Heart left ventricle (tissue), 16 donors: Measurements from ENCODE around the gene FYB2. TPM values are rescaled to one million over a fixed set of nuclear protein-coding genes. Genes with fewer than 3 reads are reported as not detected.

Experiments used
- ATAC-seq, 4 donors: fragments of 200-7000 bp; cut with Tn5 transposase; one replicate each; pipeline ENCODE4 v1.9.1; 2020 to 2022; ENCODE audit warnings: moderate library complexity in 4 of 4, mild to moderate bottlenecking in 3 of 4, moderate number of reproducible peaks in 1 of 4
- DNase-seq, 5 donors: peaks; one replicate each; pipeline ENCODE4 v3.0.0-alpha.2; 2020
- H3K27ac ChIP-seq, 12 donors: fragments of 200-600 bp; sonication (generic) in 4 of 12; one replicate each; pipeline versions ENCODE4 v1.5.0 to v1.8.0; 2016 to 2022; ENCODE audit warnings: mild to moderate bottlenecking in 2 of 12
- H3K27me3 ChIP-seq, 9 donors: fragments of 200-600 bp; sonication (generic) in 2 of 9; one replicate each; pipeline versions ENCODE4 v1.5.1 to v1.8.0; 2016 to 2022; ENCODE audit warnings: mild to moderate bottlenecking in 3 of 9
- H3K36me3 ChIP-seq, 9 donors: fragments of 200-600 bp; sonication (generic) in 2 of 9; one replicate each; pipeline versions ENCODE4 v1.5.0 to v1.8.0; 2018 to 2022; ENCODE audit warnings: mild to moderate bottlenecking in 2 of 9
- H3K4me1 ChIP-seq, 12 donors: fragments of 200-600 bp; sonication (generic) in 4 of 12; one replicate each; pipeline versions ENCODE4 v1.5.0 to v1.8.0; 2016 to 2022; ENCODE audit warnings: mild to moderate bottlenecking in 3 of 12
- H3K4me3 ChIP-seq, 12 donors: fragments of 200-600 bp; sonication (generic) in 4 of 12; one replicate each; pipeline versions ENCODE4 v1.5.0 to v1.8.0; 2017 to 2022; ENCODE audit warnings: mild to moderate bottlenecking in 9 of 12, moderate library complexity in 4 of 12
- H3K9me3 ChIP-seq, 12 donors: fragments of 200-600 bp; sonication (generic) in 4 of 12; one replicate each; pipeline versions ENCODE4 v1.5.0 to v1.8.0; 2016 to 2022; ENCODE audit warnings: mild to moderate bottlenecking in 1 of 12
- POLR2A ChIP-seq, 2 donors: fragments of 450-650 bp; IDR thresholded peaks; one replicate each; pipeline ENCODE4 v1.6.1; 2017; ENCODE audit warnings: antibody characterized with exemption in 2 of 2, mild to moderate bottlenecking in 2 of 2, moderate library complexity in 2 of 2
- WGBS, 4 donors: extraction: QIAGEN DNeasy Blood & Tissue Kit in 2 of 4; methylation state at CpG; one replicate each; pipeline versions ENCODE4 v1.1.5 to v1.1.7; 2013 to 2018; 5-methylcytosine and 5-hydroxymethylcytosine counted together
- intact Hi-C, 10 donors: fragments of 100-400 bp; cut with DNase I; formaldehyde crosslinking; loops; one replicate each; pipeline versions ENCODE4 v1.11.1 to v1.14.2; 2022
- polyA plus RNA-seq, 2 donors: library from polyadenylated mRNA; stranded (reverse); fragments of 200-250 nt; gene quantifications; one replicate each; pipeline ENCODE4 v1.2.3, GENCODE V29; 2013
- total RNA-seq, 9 donors: library from RNA; depleted of rRNA in 2 of 9; stranded (reverse); fragments of >200 nt in 2 of 9; fragmentation: NEBNext Ultra II Directional in 3 of 9; extraction: Animal tissue kit (Norgen Biotek cat#: 25700) in 3 of 9; gene quantifications; one replicate each; pipeline versions ENCODE4 v1.1.0 to v1.2.4, GENCODE V29; 2016 to 2023
- TF ChIP-seq, protein P1 (sequence below), 12 donors: fragments of 200-600 bp; sonication (generic) in 4 of 12; IDR thresholded peaks; one replicate each; pipeline versions ENCODE4 v1.5.0 to v1.8.0; 2018 to 2022; ENCODE audit warnings: antibody characterized with exemption in 12 of 12, mild to moderate bottlenecking in 5 of 12
- donor health status: ischemic (EF 13 %, LVEDD 7.1; RV severe dilation, severe dysfunction).
- donor health status: healthy with polysubstance abuse.
- donor health status: DM: no; HTN: yes; CAD: no.
- donor health status: DM: no; HTN: no; CAD: no.
- donor health status: ischemic (EF 25% LVEDD 6.9; RV normal size, moderate dysfunction).
- donor health status: ischemic (EF 25% LVEDD 5.7; RV mildly dilated, moderate dysfunction).
- donor health status: healthy.
- donor health status: DM: yes; HTN: yes; CAD: no.
- donor health status: ischemic (EF 35%, LVEDD 5.7; RV mildly dilated, moderate dysfunction).
- donor health status: nonischemic (EF 11% LVEDD 7.7; RV severe dilation, severe dysfunction).
- donor health status: DM: yes; HTN: yes; CAD: no.
- donor health status: PGD.
- donor health status: ischemic (EF 29% LVEDD 5.4; RV normal size, mild dysfunction).
- donor health status: nonischemic (EF 23%, LVEDD 6.1; RV moderate dilation, normal function).

FYB2 gene
- total and polyA plus RNA-seq, 11 donors = 0.15 to 46.3 (median 9.1) TPM

DNA sequence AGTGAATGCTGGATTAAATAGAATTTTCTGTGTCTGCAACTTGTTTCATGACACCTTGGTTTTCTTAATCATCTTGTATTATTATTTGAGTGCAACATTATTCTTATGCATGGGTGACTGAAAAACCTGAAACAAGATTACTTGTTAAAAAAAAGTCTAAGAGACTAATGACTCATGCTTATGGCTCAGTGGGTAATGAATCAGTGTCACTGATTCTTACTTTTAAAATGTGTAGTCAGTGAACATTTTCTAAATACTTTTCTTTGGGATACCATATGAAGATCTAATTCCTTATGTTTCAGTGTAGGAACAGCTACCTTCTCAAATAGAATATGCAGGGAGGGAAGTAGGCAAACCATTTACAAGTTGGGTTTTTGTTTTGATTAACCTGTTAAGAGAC, 108.6 kb downstream of the FYB2 start:
- intact Hi-C loops = loop anchor here in 4 of 10 donors (2.0 to 10.0 kb wide), 5 partner anchors 66 to 1426 kb away; partner anchors contain the start of gene PRKAA2 (in 2 of the 4)
- no peak overlapping the region for H3K4me3 ChIP-seq
- H3K27me3 ChIP-seq = no peaks in the 10 kb centered on the region
- ATAC-seq (no peak), DNase-seq (no peak)
- no peak overlapping the region for H3K27ac ChIP-seq
- H3K9me3 ChIP-seq = no peaks in the 10 kb centered on the region
- H3K36me3 ChIP-seq = peaks cover 0 to 31% (median 7%) of the 10 kb centered on the region in 9 donors
- peaks cover 0 to 18% (median 0%) of the 10 kb centered on the region in 12 donors for H3K4me1 ChIP-seq
- TF ChIP-seq, protein P1, sequence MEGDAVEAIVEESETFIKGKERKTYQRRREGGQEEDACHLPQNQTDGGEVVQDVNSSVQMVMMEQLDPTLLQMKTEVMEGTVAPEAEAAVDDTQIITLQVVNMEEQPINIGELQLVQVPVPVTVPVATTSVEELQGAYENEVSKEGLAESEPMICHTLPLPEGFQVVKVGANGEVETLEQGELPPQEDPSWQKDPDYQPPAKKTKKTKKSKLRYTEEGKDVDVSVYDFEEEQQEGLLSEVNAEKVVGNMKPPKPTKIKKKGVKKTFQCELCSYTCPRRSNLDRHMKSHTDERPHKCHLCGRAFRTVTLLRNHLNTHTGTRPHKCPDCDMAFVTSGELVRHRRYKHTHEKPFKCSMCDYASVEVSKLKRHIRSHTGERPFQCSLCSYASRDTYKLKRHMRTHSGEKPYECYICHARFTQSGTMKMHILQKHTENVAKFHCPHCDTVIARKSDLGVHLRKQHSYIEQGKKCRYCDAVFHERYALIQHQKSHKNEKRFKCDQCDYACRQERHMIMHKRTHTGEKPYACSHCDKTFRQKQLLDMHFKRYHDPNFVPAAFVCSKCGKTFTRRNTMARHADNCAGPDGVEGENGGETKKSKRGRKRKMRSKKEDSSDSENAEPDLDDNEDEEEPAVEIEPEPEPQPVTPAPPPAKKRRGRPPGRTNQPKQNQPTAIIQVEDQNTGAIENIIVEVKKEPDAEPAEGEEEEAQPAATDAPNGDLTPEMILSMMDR (IDR thresholded peaks at IDR 0.05) = no peak
- TF ChIP-seq POLR2A (IDR thresholded peaks at IDR 0.05) = no peak

- H3K4me1 ChIP-seq = peaks cover 0 to 18% (median 0%) of the 10 kb centered on the region in 12 donors
- no peaks in the 10 kb centered on the region for H3K27me3 ChIP-seq
- DNase-seq (no peak), ATAC-seq (peak in 3 of 4 donors; percentile 40 to 46 (median 41))
- no peak overlapping the region for H3K4me3 ChIP-seq
- WGBS, 4 donors = 29 to 43% (median 38%) methylated on average over 2 of the region's 2 CpGs
- H3K27ac ChIP-seq = no peak overlapping the region
- TF ChIP-seq, protein P1 (IDR thresholded peaks at IDR 0.05) = no peak
- TF ChIP-seq POLR2A (IDR thresholded peaks at IDR 0.05) = no peak
- intact Hi-C loops = loop anchor here (2.0 to 10.0 kb wide), 9 partner anchors 65 to 1555 kb away; partner anchors contain the start of gene PRKAA2 (in 3 of the 10)
- H3K36me3 ChIP-seq = peaks cover 0 to 36% (median 7%) of the 10 kb centered on the region in 9 donors
- no peaks in the 10 kb centered on the region for H3K9me3 ChIP-seq
Measured at GRCh38 chr1:56709995-56710394, 109.2 kb downstream of the FYB2 start.

DNA sequence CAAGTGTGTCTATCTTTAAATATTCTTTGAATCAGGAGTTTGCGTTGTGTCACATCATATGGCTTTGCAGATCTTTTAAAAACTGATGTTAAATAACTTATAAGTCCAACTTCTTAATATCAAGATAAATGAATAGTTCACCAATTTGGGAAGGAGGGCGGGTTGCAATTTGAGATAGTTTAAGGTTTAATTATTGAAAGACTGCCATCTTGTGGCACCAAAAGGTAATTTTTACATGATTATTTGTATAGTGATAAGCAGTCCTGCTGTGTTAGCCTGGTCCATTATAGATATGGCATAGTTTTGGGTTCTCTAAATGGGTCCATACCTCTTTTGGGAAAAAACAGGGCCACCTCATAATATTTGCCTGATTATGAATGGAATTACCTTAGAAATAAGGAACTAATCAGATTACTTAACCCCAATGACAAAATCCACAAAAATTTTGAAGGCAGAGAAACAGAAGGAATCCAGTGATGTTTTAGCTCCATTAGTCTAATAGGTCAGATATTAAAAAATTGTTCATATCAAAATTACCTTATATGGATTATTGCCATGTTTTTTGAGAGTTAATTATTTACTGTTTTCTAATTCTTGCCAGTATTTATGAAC, 109.8 kb downstream of the FYB2 start:
- H3K9me3 ChIP-seq = no peaks in the 10 kb centered on the region
- H3K4me1 ChIP-seq = peaks cover 0 to 18% (median 0%) of the 10 kb centered on the region in 12 donors
- TF ChIP-seq POLR2A (IDR thresholded peaks at IDR 0.05) = no peak
- TF ChIP-seq, protein P1 (IDR thresholded peaks at IDR 0.05) = peak; percentile 40 to 72 (median 62)
- no peak overlapping the region for H3K4me3 ChIP-seq
- DNase-seq (no peak), ATAC-seq (peak in 3 of 4 donors; percentile 53 to 77 (median 58))
- no peak overlapping the region for H3K27ac ChIP-seq
- intact Hi-C loops = loop anchor here in 9 of 10 donors (5.0 to 10.0 kb wide), 7 partner anchors 65 to 1555 kb away; partner anchors contain the start of gene PRKAA2 (in 1 of the 9)
- WGBS, 4 donors = 14 to 19% (median 16%) methylated on average over 2 of the region's 2 CpGs
- H3K36me3 ChIP-seq = peaks cover 0 to 42% (median 7%) of the 10 kb centered on the region in 9 donors
- H3K27me3 ChIP-seq = no peaks in the 10 kb centered on the region

- DNase-seq = no peak
- ATAC-seq = no peak
- Histone ChIP-seq H3K27me3 (no peaks in the 10 kb centered on the region), H3K36me3 (peaks cover 0 to 53% (median 11%) of the 10 kb centered on the region in 9 donors), H3K4me1 (peaks cover 0 to 18% (median 0%) of the 10 kb centered on the region in 12 donors), H3K9me3 (peaks cover 0 to 10% (median 0%) of the 10 kb centered on the region in 12 donors), H3K27ac (no peak overlapping the region), H3K4me3 (no peak overlapping the region)
- TF ChIP-seq POLR2A (IDR thresholded peaks at IDR 0.05) = no peak
- TF ChIP-seq, protein P1 (IDR thresholded peaks at IDR 0.05) = no peak
- WGBS, 4 donors = 65 to 73% (median 69%) methylated on average over 4 of the region's 4 CpGs
- intact Hi-C loops = loop anchor here in 9 of 10 donors (5.0 to 10.0 kb wide), 7 partner anchors 63 to 1553 kb away; partner anchors contain the start of gene PRKAA2 (in 1 of the 9)
Measured at GRCh38 chr1:56707379-56707778, 111.8 kb downstream of the FYB2 start.
